GM23338 (cell line): ENCODE measurements around the gene ACOX2. TPM values are rescaled to one million over a fixed set of nuclear protein-coding genes. Genes with fewer than 3 reads are reported as not detected.

ENCODE experiments used
- ATAC-seq: fragments of 200-7000 bp; cut with Tn5 transposase; 3 replicates; pipeline ENCODE4 v1.9.1; 2020
- DNase-seq: peaks from one replicate; pipeline ENCODE4 v3.0.0-alpha.2; 2015; ENCODE audit warnings: low spot score
- H2AFZ ChIP-seq: fragments of 200-600 bp; sonication (generic); 2 replicates; pipeline ENCODE4 v1.8.0; 2016; ENCODE audit warnings: antibody characterized with exemption, mild to moderate bottlenecking, moderate library complexity
- H3F3A ChIP-seq: fragments of 200-600 bp; sonication (generic); replicated peaks from 2 replicates; pipeline ENCODE4 v1.8.0; 2017; ENCODE audit warnings: antibody characterized with exemption, mixed run types, low read depth
- H3K27ac ChIP-seq: fragments of 200-600 bp; sonication (generic); 2 replicates; pipeline ENCODE4 v1.6.1; 2016; ENCODE audit warnings: low read depth
- H3K27me3 ChIP-seq: fragments of 200-600 bp; sonication (generic); 2 replicates; pipeline ENCODE4 v1.8.0; 2016; ENCODE audit warnings: mild to moderate bottlenecking, mixed run types, moderate library complexity; ENCODE audit not compliant: insufficient read depth
- H3K36me3 ChIP-seq: fragments of 200-600 bp; sonication (generic); 2 replicates; pipeline ENCODE4 v1.8.0; 2016; ENCODE audit warnings: mild to moderate bottlenecking; ENCODE audit not compliant: insufficient read depth
- H3K4me1 ChIP-seq: fragments of 200-600 bp; sonication (generic); 2 replicates; pipeline ENCODE4 v1.8.0; 2016; ENCODE audit warnings: mild to moderate bottlenecking, moderate library complexity; ENCODE audit not compliant: insufficient read depth
- H3K4me2 ChIP-seq: fragments of 200-600 bp; sonication (generic); 2 replicates; pipeline ENCODE4 v1.7.1; 2017; ENCODE audit warnings: mixed run types
- H3K4me3 ChIP-seq: fragments of 200-600 bp; sonication (generic); 2 replicates; pipeline ENCODE4 v1.6.1; 2016; ENCODE audit warnings: mixed run types
- H3K79me2 ChIP-seq: fragments of 200-600 bp; sonication (generic); replicated peaks from 2 replicates; pipeline ENCODE4 v1.8.0; 2017; ENCODE audit warnings: mild to moderate bottlenecking; ENCODE audit not compliant: insufficient read depth
- H3K9me2 ChIP-seq: fragments of 200-600 bp; sonication (generic); 2 replicates; pipeline ENCODE4 v1.8.0; 2017; ENCODE audit not compliant: insufficient read depth
- H4K20me1 ChIP-seq: fragments of 200-600 bp; sonication (generic); replicated peaks from 2 replicates; pipeline ENCODE4 v1.8.0; 2017; ENCODE audit warnings: mild to moderate bottlenecking; ENCODE audit not compliant: insufficient read depth
- H3K27ac Mint-ChIP-seq: 2 replicates; pipeline ENCODE4 v1.8.0; 2020; ENCODE audit warnings: inconsistent platforms, mild to moderate bottlenecking, moderate library complexity, mixed read lengths
- H3K27me3 Mint-ChIP-seq: 3 replicates; pipeline ENCODE4 v1.8.0; 2022; ENCODE audit warnings: low read depth, mild to moderate bottlenecking, moderate library complexity, mixed read lengths, inconsistent platforms; ENCODE audit not compliant: insufficient read depth, poor library complexity
- H3K36me3 Mint-ChIP-seq: 3 replicates; pipeline ENCODE4 v1.8.0; 2021; ENCODE audit warnings: low read depth, mild to moderate bottlenecking, inconsistent platforms, moderate library complexity, mixed read lengths
- H3K4me1 Mint-ChIP-seq: 3 replicates; pipeline ENCODE4 v1.8.0; 2020; ENCODE audit warnings: mild to moderate bottlenecking, inconsistent platforms, mixed read lengths
- H3K4me3 Mint-ChIP-seq: 3 replicates; pipeline ENCODE4 v1.8.0; 2021; ENCODE audit warnings: moderate library complexity, mild to moderate bottlenecking, inconsistent platforms, mixed read lengths
- H3K9me3 Mint-ChIP-seq: 3 replicates; pipeline ENCODE4 v1.8.0; 2020; ENCODE audit warnings: moderate library complexity, mild to moderate bottlenecking, inconsistent platforms, mixed read lengths
- CREB1 ChIP-seq: fragments of 250-450 bp; sonication (Bioruptor Pico); IDR thresholded peaks from 2 replicates; pipeline ENCODE4 v1.5.0; 2020; ENCODE audit warnings: low read depth, mild to moderate bottlenecking, moderate library complexity
- CTCF ChIP-seq, 2 experiments: fragments of 200-600 bp in 1 of 2; sonication (generic) in 1 of 2; conservative IDR thresholded peaks; 2 replicates each; pipeline versions ENCODE4 v1.5.1 to v1.6.1; 2016 to 2017; ENCODE audit warnings: antibody characterized with exemption in 2 of 2, low read depth in 2 of 2, mild to moderate bottlenecking in 2 of 2, moderate library complexity in 1 of 2
- EZH2 ChIP-seq: fragments of 200-600 bp; sonication (generic); IDR thresholded peaks from one replicate; pipeline ENCODE4 v1.8.0; 2017; ENCODE audit warnings: antibody characterized with exemption, mild to moderate bottlenecking, low read depth; ENCODE audit not compliant: unreplicated experiment
- EZH2phosphoT487 ChIP-seq: fragments of 200-600 bp; sonication (generic); IDR thresholded peaks from one replicate; pipeline ENCODE4 v1.8.1; 2018; ENCODE audit warnings: antibody characterized with exemption; ENCODE audit not compliant: unreplicated experiment
- NANOG ChIP-seq: IDR thresholded peaks from 2 replicates; pipeline ENCODE4 v1.6.1; 2016; ENCODE audit warnings: antibody characterized with exemption, borderline replicate concordance
- REST ChIP-seq: IDR thresholded peaks from one replicate; pipeline ENCODE4 v1.6.1; 2018; ENCODE audit warnings: antibody characterized with exemption; ENCODE audit not compliant: unreplicated experiment
- ZNF331 ChIP-seq: fragments of 250-450 bp; sonication (Bioruptor Pico); IDR thresholded peaks from 2 replicates; pipeline ENCODE4 v1.5.0; 2020; ENCODE audit warnings: low read depth, mild to moderate bottlenecking, moderate library complexity
- polyA plus RNA-seq: library from polyadenylated mRNA; unstranded; fragments of >200 nt; fragmentation: Nextera tagmentation; extraction: Ambion mirVana; gene quantifications from 2 replicates; pipeline ENCODE4 v1.2.1, GENCODE V29; 2016
- total RNA-seq: library from RNA; depleted of rRNA; stranded (reverse); fragments of >200 nt; shearing (Covaris generic); gene quantifications from 2 replicates; pipeline ENCODE4 v1.2.3, GENCODE V29; 2014
- TF ChIP-seq, protein P1 (sequence below): fragments of 250-450 bp; sonication (Bioruptor Pico); IDR thresholded peaks from 2 replicates; pipeline ENCODE4 v1.5.0; 2020; ENCODE audit warnings: mild to moderate bottlenecking, moderate library complexity
- TF ChIP-seq, protein P2 (sequence below): IDR thresholded peaks from 2 replicates; pipeline ENCODE4 v1.6.1; 2016; ENCODE audit warnings: antibody characterized with exemption

ACOX2 gene
- total and polyA plus RNA-seq, 2 experiments from 2014 or later = 1.1 to 1.9 TPM

DNA sequence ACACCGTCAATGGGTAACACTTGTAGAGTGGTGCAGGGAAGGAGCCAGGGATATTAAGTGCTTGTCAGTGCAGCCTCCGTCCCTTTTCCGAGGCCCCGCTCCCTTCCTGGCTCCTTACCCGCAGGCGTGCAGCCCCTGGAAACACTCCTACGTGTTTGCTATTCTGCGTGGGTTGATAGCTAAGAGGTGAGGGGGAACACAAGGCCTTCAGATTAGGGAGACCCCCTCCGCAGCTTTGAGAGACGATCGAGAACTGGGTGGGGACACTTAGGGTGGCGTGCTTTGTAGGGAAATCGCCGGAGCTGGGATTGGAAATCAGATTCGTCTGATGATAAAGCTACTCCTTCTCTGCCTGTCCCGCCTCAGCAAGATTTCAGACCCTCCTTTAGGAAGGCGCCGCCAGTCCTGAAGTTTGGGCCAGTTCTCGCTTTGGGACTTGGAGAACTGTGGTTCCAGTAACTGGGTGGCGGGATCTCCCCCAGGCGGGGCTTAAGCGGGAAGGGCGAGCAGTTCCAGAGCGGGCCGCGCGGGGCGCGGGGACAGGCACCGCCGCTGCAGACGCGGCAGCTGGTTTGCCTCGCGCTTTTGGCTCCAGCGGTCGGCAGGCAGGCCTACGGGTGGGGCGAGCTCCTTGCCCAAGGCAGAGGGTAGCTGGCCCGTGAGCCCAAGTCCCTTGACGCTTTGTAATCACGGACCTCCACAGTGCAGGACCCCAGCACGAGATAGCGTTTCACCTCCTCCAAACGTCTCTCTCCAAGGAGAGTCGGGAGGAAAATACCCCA lies 48.2 kb upstream of the ACOX2 start (continued):
- TF ChIP-seq, protein P1, sequence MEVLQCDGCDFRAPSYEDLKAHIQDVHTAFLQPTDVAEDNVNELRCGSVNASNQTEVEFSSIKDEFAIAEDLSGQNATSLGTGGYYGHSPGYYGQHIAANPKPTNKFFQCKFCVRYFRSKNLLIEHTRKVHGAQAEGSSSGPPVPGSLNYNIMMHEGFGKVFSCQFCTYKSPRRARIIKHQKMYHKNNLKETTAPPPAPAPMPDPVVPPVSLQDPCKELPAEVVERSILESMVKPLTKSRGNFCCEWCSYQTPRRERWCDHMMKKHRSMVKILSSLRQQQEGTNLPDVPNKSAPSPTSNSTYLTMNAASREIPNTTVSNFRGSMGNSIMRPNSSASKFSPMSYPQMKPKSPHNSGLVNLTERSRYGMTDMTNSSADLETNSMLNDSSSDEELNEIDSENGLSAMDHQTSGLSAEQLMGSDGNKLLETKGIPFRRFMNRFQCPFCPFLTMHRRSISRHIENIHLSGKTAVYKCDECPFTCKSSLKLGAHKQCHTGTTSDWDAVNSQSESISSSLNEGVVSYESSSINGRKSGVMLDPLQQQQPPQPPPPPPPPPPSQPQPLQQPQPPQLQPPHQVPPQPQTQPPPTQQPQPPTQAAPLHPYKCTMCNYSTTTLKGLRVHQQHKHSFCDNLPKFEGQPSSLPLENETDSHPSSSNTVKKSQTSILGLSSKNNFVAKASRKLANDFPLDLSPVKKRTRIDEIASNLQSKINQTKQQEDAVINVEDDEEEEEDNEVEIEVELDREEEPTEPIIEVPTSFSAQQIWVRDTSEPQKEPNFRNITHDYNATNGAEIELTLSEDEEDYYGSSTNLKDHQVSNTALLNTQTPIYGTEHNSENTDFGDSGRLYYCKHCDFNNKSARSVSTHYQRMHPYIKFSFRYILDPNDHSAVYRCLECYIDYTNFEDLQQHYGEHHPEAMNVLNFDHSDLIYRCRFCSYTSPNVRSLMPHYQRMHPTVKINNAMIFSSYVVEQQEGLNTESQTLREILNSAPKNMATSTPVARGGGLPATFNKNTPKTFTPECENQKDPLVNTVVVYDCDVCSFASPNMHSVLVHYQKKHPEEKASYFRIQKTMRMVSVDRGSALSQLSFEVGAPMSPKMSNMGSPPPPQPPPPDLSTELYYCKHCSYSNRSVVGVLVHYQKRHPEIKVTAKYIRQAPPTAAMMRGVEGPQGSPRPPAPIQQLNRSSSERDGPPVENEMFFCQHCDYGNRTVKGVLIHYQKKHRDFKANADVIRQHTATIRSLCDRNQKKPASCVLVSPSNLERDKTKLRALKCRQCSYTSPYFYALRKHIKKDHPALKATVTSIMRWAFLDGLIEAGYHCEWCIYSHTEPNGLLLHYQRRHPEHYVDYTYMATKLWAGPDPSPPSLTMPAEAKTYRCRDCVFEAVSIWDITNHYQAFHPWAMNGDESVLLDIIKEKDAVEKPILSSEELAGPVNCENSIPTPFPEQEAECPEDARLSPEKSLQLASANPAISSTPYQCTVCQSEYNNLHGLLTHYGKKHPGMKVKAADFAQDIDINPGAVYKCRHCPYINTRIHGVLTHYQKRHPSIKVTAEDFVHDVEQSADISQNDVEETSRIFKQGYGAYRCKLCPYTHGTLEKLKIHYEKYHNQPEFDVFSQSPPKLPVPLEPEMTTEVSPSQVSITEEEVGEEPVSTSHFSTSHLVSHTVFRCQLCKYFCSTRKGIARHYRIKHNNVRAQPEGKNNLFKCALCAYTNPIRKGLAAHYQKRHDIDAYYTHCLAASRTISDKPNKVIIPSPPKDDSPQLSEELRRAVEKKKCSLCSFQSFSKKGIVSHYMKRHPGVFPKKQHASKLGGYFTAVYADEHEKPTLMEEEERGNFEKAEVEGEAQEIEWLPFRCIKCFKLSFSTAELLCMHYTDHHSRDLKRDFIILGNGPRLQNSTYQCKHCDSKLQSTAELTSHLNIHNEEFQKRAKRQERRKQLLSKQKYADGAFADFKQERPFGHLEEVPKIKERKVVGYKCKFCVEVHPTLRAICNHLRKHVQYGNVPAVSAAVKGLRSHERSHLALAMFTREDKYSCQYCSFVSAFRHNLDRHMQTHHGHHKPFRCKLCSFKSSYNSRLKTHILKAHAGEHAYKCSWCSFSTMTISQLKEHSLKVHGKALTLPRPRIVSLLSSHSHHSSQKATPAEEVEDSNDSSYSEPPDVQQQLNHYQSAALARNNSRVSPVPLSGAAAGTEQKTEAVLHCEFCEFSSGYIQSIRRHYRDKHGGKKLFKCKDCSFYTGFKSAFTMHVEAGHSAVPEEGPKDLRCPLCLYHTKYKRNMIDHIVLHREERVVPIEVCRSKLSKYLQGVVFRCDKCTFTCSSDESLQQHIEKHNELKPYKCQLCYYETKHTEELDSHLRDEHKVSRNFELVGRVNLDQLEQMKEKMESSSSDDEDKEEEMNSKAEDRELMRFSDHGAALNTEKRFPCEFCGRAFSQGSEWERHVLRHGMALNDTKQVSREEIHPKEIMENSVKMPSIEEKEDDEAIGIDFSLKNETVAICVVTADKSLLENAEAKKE (CRISPR knock-in tag) = no peak

DNA sequence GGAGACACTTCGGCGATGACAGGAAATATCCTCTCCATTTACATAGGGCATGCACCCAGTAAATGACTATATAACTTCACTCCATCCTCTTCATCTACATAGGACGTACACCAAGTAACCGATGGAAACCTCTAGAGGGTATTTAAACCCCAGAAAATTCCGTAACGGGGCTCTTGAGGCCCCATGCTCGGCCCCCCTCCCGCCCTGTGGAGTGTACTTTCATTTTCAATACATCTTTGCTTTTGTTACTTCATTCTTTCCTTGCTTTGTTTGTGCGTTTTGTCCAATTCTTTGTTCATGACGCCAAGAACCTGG lies 47.7 kb upstream of the ACOX2 start:
- peaks cover 39% of the 10 kb centered on the region for H3K27me3 ChIP-seq
- Mint-ChIP-seq H3K36me3 (peaks cover 6% of the 10 kb centered on the region; the same call in 2 of the 3 replicates), H3K27me3 (peaks cover 44% of the 10 kb centered on the region), H3K4me3 (peak overlapping the region; percentile 63; the same call in 2 of the 3 replicates), H3K27ac (no peak overlapping the region), H3K9me3 (peaks cover 7% of the 10 kb centered on the region), H3K4me1 (peaks cover 43% of the 10 kb centered on the region)
- peak overlapping the region; percentile 63 for H3K4me3 ChIP-seq
- 0 out of 2 replicates have a peak, but pooled peaks cover 7% of the 10 kb centered on the region for H3F3A ChIP-seq
- no peaks in the 10 kb centered on the region for H3K79me2 ChIP-seq
- H2AFZ ChIP-seq = peak overlapping the region; percentile 97; the same call in 1 of the 2 replicates
- no peaks in the 10 kb centered on the region for H3K9me2 ChIP-seq
- no peaks in the 10 kb centered on the region for H4K20me1 ChIP-seq
- no peak overlapping the region for H3K27ac ChIP-seq
- peaks cover 46% of the 10 kb centered on the region for H3K4me1 ChIP-seq
- H3K4me2 ChIP-seq = peak overlapping the region; percentile 82
- no peak for DNase-seq
- no peaks in the 10 kb centered on the region for H3K36me3 ChIP-seq
- no peak for ATAC-seq
- TF ChIP-seq REST (no peak), CTCF (conservative IDR thresholded peaks at IDR 0.05; ENCODE audit: low read depth in 2 of 2) (no peak), CREB1 (no peak), NANOG (no peak), ZNF331 (no peak), EZH2phosphoT487 (no peak), EZH2 (no peak)
- TF ChIP-seq, protein P2, sequence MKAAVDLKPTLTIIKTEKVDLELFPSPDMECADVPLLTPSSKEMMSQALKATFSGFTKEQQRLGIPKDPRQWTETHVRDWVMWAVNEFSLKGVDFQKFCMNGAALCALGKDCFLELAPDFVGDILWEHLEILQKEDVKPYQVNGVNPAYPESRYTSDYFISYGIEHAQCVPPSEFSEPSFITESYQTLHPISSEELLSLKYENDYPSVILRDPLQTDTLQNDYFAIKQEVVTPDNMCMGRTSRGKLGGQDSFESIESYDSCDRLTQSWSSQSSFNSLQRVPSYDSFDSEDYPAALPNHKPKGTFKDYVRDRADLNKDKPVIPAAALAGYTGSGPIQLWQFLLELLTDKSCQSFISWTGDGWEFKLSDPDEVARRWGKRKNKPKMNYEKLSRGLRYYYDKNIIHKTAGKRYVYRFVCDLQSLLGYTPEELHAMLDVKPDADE = no peak
